Stimulated activated naive CD8-positive, alpha-beta T cell treated with anti-CD3 and anti-CD28 coated beads, Interleukin-15, amount 100 ng/mL, for 72 hours (primary cell): ENCODE measurements around the gene CILP.
A peak's percentile ranks its signal among the peaks of the same experiment; 100 is the strongest.

ENCODE experiments used
- ATAC-seq: fragments of 150-1000 bp; cut with Tn5 transposase; 2 replicates; pipeline ENCODE4 v1.10.0; 2021; ENCODE audit warnings: mild to moderate bottlenecking, moderate library complexity
- DNase-seq, 2 donors: peaks; one replicate each; pipeline ENCODE4 v3.0.0; 2021 to 2022
- H3K27ac Mint-ChIP-seq, 2 donors: one replicate each; pipeline ENCODE4 v1.8.0; 2022; ENCODE audit warnings: mild to moderate bottlenecking in 2 of 2, mixed read lengths in 2 of 2, moderate library complexity in 2 of 2
- H3K27me3 Mint-ChIP-seq: one replicate; pipeline ENCODE4 v1.8.0; 2022; ENCODE audit warnings: mixed read lengths
- H3K4me1 Mint-ChIP-seq: one replicate; pipeline ENCODE4 v1.8.0; 2022; ENCODE audit warnings: mild to moderate bottlenecking, mixed read lengths
- H3K4me3 Mint-ChIP-seq, 2 donors: one replicate each; pipeline ENCODE4 v1.8.0; 2022; ENCODE audit warnings: mild to moderate bottlenecking in 2 of 2, mixed read lengths in 2 of 2, moderate library complexity in 1 of 2
- H3K9me3 Mint-ChIP-seq, 2 donors: one replicate each; pipeline ENCODE4 v1.8.0; 2022; ENCODE audit warnings: mixed read lengths in 2 of 2

CILP gene

DNA sequence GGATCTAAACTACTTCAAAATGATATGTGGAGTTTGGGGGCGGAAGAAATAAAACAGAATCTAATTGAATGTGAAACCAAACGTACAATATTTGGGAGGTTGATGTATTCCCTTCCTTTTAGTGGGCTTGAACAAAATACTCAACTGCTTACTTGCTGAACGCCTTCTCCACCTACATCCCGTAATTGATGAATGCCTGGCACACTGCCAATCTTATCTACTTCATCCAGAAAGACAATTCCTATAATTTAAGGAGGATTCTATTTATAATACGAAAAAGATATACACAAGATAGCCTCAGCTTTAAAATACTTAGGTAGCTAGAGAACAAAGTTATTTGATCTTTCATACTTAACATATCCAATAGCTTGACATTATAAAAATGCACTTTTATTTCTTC is 54.6 kb downstream of the CILP start:
- no peak for DNase-seq
- Mint-ChIP-seq H3K4me1 (no peaks in the 10 kb centered on the region), H3K27ac (no peak overlapping the region)

DNA sequence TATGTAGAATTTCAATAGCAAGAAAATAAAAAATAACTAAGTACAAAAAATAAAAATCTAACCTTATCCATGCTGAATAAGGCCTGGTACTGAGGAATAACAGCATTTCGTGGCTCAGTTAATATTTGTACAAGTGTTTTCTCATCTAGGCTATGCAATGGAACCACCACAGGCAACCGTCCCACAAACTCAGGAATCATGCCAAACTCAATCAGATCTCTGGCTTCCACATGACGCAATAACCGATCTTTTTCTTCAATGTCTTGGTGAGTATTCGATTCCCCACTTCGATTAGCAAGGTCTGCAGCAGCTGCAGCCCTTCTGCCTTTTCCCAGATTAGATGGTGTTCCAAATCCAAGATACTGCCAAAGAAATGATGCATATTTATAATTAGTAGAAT is 56.6 kb downstream of the CILP start:
- no peaks in the 10 kb centered on the region for H3K27me3 Mint-ChIP-seq
- H3K9me3 Mint-ChIP-seq, result no peaks in the 10 kb centered on the region
- no peak overlapping the region for H3K4me3 Mint-ChIP-seq
- H3K27ac Mint-ChIP-seq, result no peak overlapping the region
- H3K4me1 Mint-ChIP-seq, result no peaks in the 10 kb centered on the region
- DNase-seq, result no peak
- ATAC-seq, result no peak

More for the DNA sequence above, 54.6 kb downstream of the CILP start:
- no peaks in the 10 kb centered on the region for H3K9me3 Mint-ChIP-seq
- no peaks in the 10 kb centered on the region for H3K27me3 Mint-ChIP-seq
- no peak for ATAC-seq
- H3K4me3 Mint-ChIP-seq, result no peak overlapping the region

GRCh38 chr15:65147902-65148301 is 63.4 kb downstream of the CILP start:
- no peak for ATAC-seq
- no peak overlapping the region for H3K27ac Mint-ChIP-seq
- H3K4me3 Mint-ChIP-seq, result no peak overlapping the region
- no peak for DNase-seq
- no peaks in the 10 kb centered on the region for H3K9me3 Mint-ChIP-seq
- no peaks in the 10 kb centered on the region for H3K4me1 Mint-ChIP-seq
- no peaks in the 10 kb centered on the region for H3K27me3 Mint-ChIP-seq

DNA sequence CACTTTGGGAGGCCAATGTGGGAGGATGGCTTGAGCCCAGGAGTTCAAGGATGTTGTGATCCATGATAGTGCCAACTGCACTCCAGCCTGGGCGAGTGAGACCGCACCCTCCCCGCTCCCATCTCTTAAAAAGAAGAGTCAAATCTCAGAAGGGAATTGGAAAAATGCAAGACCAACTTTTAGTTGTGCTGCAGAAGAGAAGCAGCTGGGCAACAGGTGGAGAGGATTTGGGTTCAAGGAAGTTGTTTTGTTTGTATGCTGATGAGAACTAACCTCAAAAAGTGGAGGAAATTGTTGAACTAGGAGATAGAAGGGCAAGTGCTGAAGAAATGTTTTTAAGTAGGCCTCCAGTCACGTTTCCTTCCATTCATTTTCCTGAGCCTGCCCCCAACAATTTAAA is 64.8 kb downstream of the CILP start:
- H3K27ac Mint-ChIP-seq, result peak overlapping the region in 1 of 2 donors; percentile 53
- H3K9me3 Mint-ChIP-seq, result no peaks in the 10 kb centered on the region

More for the DNA sequence above, 64.8 kb downstream of the CILP start:
- H3K4me3 Mint-ChIP-seq, result no peak overlapping the region
- ATAC-seq (no peak), DNase-seq (no peak)
- no peaks in the 10 kb centered on the region for H3K4me1 Mint-ChIP-seq
- H3K27me3 Mint-ChIP-seq, result no peaks in the 10 kb centered on the region
